GM12801 (cell line): ENCODE results near the gene CCDC91.

ENCODE experiments used
- CTCF ChIP-seq: IDR thresholded peaks from one replicate; pipeline ENCODE4 v1.5.1; 2011; ENCODE audit warnings: control low read depth; ENCODE audit not compliant: insufficient read length; ENCODE audit errors: extremely low read depth

Gene CCDC91

GRCh38 chr12:28459481-28459880 lies 269.2 kb downstream of the CCDC91 start:
- no peak for TF ChIP-seq CTCF

- TF ChIP-seq CTCF, result no peak
Observed at GRCh38 chr12:28460420-28461130, 270.3 kb downstream of the CCDC91 start.

GRCh38 chr12:28463396-28463795 lies 273.1 kb downstream of the CCDC91 start:
- TF ChIP-seq CTCF, result no peak

- TF ChIP-seq CTCF, result no peak
Observed at GRCh38 chr12:28479683-28480082, 289.4 kb downstream of the CCDC91 start.

GRCh38 chr12:28484156-28484555 lies 293.9 kb downstream of the CCDC91 start:
- no peak for TF ChIP-seq CTCF

DNA sequence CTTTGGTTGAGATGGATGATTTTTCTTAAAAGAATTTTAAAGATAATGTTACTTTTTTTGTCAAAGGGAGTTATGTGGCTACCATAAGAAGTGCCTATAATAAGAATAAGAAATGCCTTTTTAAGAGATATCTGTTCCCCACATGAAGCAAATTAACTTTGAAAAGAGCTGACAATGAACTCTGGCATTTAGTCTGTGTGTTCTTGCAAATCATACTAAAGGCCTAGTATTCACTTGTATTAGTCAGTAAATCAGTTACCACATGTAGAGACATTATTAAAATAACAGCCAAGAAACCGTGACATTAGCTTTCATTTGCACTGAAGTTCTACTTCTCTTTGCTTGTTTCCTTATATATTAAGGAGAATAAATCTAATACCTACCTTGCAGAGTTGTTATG lies 296.3 kb downstream of the CCDC91 start:
- no peak for TF ChIP-seq CTCF

DNA sequence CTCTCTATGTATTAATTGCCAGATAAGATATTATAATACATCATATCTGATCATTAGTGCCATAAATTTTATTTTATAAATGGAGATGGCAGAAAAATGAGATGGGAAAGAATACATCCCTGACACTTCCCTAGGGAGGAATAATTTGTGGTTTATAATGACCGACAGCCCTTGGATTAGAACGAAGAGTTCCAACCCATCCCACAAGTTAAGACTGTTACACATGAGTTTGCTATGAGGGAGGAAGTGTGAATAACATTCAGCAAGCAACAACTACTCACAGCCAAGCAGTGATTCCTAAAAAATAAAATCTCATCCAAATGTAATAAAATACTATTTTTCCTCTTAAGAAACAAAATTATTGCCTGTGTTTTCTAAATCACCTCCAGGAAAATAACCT lies 299.0 kb downstream of the CCDC91 start:
- no peak for TF ChIP-seq CTCF
